Measurements from ENCODE around the gene SMIM35.

The SMIM35 gene

GRCh38 chr11:118002010-118002540, 84.7 kb downstream of the SMIM35 start:
- no peak for DNase-seq (ENCODE audit: low read depth)

GRCh38 chr11:118001494-118001971, 85.2 kb downstream of the SMIM35 start:
- no peak overlapping the region for H3K4me3 ChIP-seq (ENCODE audit: low read length)
- no peak for TF ChIP-seq CTCF (conservative IDR thresholded peaks at IDR 0.05; ENCODE audit: low read depth, low read length)
- no peak for DNase-seq (ENCODE audit: low read depth)

More at GRCh38 chr11:118002010-118002540, 84.7 kb downstream of the SMIM35 start:
- no peak overlapping the region for H3K4me3 ChIP-seq (ENCODE audit: low read length)
- TF ChIP-seq CTCF (conservative IDR thresholded peaks at IDR 0.05; ENCODE audit: low read depth, low read length), result no peak

- no peak for DNase-seq (ENCODE audit: low read depth)
- no peak overlapping the region for H3K4me3 ChIP-seq (ENCODE audit: low read length)
- no peak for TF ChIP-seq CTCF (conservative IDR thresholded peaks at IDR 0.05; ENCODE audit: low read depth, low read length)
These were observed 85.9 kb downstream of the SMIM35 start for GRCh38 chr11:118000850-118001228.

- no peak for DNase-seq (ENCODE audit: low read depth)
- TF ChIP-seq CTCF (conservative IDR thresholded peaks at IDR 0.05; ENCODE audit: low read depth, low read length), result no peak
- H3K4me3 ChIP-seq (ENCODE audit: low read length), result no peak overlapping the region
These were observed 86.5 kb downstream of the SMIM35 start for GRCh38 chr11:118000067-118000849.

GRCh38 chr11:117999354-117999993, 87.3 kb downstream of the SMIM35 start:
- DNase-seq (ENCODE audit: low read depth), result no peak
- TF ChIP-seq CTCF (conservative IDR thresholded peaks at IDR 0.05; ENCODE audit: low read depth, low read length), result no peak
- H3K4me3 ChIP-seq (ENCODE audit: low read length), result no peak overlapping the region

GRCh38 chr11:117998664-117999353, 88.0 kb downstream of the SMIM35 start:
- DNase-seq (ENCODE audit: low read depth), result no peak
- no peak for TF ChIP-seq CTCF (conservative IDR thresholded peaks at IDR 0.05; ENCODE audit: low read depth, low read length)
- no peak overlapping the region for H3K4me3 ChIP-seq (ENCODE audit: low read length)

Data from retinal pigment epithelial cell (primary cell).